Measurements from ENCODE around the gene FAAH.

The FAAH gene

GRCh38 chr1:46401154-46401913, 7.2 kb downstream of the FAAH start:
- DNase-seq (ENCODE audit: low read depth), result no peak

- no peak for DNase-seq (ENCODE audit: low read depth)
Observed at GRCh38 chr1:46401964-46402626, 8.0 kb downstream of the FAAH start.

GRCh38 chr1:46403916-46404315, 9.8 kb downstream of the FAAH start:
- DNase-seq (ENCODE audit: low read depth), result no peak

GRCh38 chr1:46404482-46405196, 10.5 kb downstream of the FAAH start:
- no peak for DNase-seq (ENCODE audit: low read depth)

GRCh38 chr1:46405197-46405555, 11.1 kb downstream of the FAAH start:
- DNase-seq (ENCODE audit: low read depth), result no peak

- DNase-seq (ENCODE audit: low read depth), result no peak
Observed at GRCh38 chr1:46405724-46406123, 11.6 kb downstream of the FAAH start.

GRCh38 chr1:46406881-46407608, 12.9 kb downstream of the FAAH start:
- no peak for DNase-seq (ENCODE audit: low read depth)

GRCh38 chr1:46407636-46408035, 13.5 kb downstream of the FAAH start:
- DNase-seq (ENCODE audit: low read depth), result no peak

- DNase-seq (ENCODE audit: low read depth), result no peak
Observed at GRCh38 chr1:46408356-46409062, 14.4 kb downstream of the FAAH start.

GRCh38 chr1:46409063-46409372, 14.9 kb downstream of the FAAH start:
- no peak for DNase-seq (ENCODE audit: low read depth)

GRCh38 chr1:46410156-46411009, 16.3 kb downstream of the FAAH start:
- DNase-seq (ENCODE audit: low read depth), result no peak

GRCh38 chr1:46411010-46411405, 16.9 kb downstream of the FAAH start:
- no peak for DNase-seq (ENCODE audit: low read depth)

GRCh38 chr1:46411601-46412341, 17.7 kb downstream of the FAAH start:
- no peak for DNase-seq (ENCODE audit: low read depth)

GRCh38 chr1:46412893-46413595, 18.9 kb downstream of the FAAH start:
- DNase-seq (ENCODE audit: low read depth), result no peak

GRCh38 chr1:46413596-46413985, 19.5 kb downstream of the FAAH start:
- DNase-seq (ENCODE audit: low read depth), result no peak

GRCh38 chr1:46415514-46415913, 21.4 kb downstream of the FAAH start:
- no peak for DNase-seq (ENCODE audit: low read depth)

GRCh38 chr1:46418976-46419375, 24.9 kb downstream of the FAAH start:
- DNase-seq (ENCODE audit: low read depth), result no peak

- DNase-seq (ENCODE audit: low read depth), result no peak
Observed at GRCh38 chr1:46420533-46420915, 26.4 kb downstream of the FAAH start.

- no peak for DNase-seq (ENCODE audit: low read depth)
Observed at GRCh38 chr1:46421739-46422138, 27.6 kb downstream of the FAAH start.
